ENCODE measurements around the gene HNF4A.

Gene HNF4A

DNA sequence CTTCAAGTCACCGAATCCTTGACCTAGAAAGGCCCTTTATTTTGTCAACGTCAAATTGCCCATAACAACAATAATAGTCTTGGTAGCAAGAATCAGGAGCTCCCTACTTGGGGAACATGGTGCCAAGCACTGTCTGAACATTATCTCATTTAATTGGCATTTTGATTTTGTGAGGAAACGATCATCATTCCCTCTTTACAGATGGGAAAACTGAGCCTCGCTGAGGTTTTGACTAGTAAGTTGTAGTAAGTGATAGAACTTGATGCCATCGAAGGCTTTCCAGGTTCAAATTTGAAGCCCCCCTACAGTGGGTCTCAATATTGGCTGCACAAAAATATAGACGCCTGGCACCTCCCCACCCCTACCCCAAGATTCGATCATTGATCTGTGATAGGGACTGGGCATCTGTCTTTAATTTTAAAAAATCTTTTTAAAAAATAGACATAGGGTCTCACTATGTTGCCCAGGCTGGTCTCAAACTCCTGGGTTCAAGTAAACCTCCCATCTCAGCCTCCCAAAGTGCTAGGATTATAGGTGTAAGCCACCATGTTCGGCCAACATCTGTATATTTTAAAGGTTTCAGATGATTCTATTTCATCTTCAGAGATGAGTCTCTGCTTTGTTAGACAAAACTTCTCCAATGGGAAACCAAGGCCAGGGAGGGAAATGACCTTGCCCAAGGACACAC is 36.7 kb downstream of the HNF4A start:
- H3K4me3 ChIP-seq (ENCODE audit: low read depth, low read length): no peak overlapping the region
- TF ChIP-seq, protein P1, sequence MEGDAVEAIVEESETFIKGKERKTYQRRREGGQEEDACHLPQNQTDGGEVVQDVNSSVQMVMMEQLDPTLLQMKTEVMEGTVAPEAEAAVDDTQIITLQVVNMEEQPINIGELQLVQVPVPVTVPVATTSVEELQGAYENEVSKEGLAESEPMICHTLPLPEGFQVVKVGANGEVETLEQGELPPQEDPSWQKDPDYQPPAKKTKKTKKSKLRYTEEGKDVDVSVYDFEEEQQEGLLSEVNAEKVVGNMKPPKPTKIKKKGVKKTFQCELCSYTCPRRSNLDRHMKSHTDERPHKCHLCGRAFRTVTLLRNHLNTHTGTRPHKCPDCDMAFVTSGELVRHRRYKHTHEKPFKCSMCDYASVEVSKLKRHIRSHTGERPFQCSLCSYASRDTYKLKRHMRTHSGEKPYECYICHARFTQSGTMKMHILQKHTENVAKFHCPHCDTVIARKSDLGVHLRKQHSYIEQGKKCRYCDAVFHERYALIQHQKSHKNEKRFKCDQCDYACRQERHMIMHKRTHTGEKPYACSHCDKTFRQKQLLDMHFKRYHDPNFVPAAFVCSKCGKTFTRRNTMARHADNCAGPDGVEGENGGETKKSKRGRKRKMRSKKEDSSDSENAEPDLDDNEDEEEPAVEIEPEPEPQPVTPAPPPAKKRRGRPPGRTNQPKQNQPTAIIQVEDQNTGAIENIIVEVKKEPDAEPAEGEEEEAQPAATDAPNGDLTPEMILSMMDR (IDR thresholded peaks at IDR 0.05; ENCODE audit: low read depth, low read length, missing control alignments): no peak
- no peak for DNase-seq (ENCODE audit: low read depth)

DNA sequence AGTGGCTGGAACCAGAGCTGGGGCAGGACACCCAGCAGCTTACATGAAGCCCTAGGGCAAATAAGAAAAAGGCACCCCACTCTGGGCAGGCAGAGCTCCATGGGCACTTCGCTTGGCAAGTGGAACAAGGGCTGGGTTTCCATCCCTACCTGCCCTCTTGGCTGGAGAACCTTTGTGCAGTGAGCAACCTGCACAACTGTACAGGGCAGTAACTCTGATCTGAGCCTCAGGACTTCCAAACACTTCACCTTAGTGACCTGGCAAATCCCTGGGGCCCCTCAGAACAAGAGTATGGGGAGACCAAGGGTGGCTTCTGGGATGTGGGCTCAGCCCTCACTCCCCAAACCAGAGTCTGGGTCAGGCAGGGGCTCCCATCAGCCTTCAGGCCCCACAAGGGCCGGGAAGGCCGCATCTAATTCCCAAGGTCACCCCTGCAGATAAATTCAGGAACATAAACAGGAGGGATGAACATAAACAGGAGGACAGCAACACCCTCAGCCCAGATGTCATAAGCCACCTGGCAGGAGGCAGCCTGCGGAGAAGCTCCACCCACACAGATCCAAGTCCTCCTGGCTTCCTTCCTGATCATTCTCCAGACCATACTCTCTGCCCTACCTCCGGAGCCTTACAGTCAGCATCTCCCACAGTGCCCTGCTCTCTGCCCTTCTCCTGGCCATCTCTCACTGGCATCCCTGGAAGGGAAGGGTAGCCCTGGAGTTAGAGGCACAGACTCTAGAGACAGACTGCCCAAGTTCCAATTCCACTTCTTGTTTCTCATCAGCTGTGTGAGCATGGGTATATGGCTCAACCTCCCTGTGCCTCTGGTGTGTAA is 37.5 kb downstream of the HNF4A start:
- H3K4me3 ChIP-seq (ENCODE audit: low read depth, low read length): no peak overlapping the region
- DNase-seq (ENCODE audit: low read depth): no peak
- TF ChIP-seq, protein P1 (IDR thresholded peaks at IDR 0.05; ENCODE audit: low read depth, low read length, missing control alignments): no peak

DNA sequence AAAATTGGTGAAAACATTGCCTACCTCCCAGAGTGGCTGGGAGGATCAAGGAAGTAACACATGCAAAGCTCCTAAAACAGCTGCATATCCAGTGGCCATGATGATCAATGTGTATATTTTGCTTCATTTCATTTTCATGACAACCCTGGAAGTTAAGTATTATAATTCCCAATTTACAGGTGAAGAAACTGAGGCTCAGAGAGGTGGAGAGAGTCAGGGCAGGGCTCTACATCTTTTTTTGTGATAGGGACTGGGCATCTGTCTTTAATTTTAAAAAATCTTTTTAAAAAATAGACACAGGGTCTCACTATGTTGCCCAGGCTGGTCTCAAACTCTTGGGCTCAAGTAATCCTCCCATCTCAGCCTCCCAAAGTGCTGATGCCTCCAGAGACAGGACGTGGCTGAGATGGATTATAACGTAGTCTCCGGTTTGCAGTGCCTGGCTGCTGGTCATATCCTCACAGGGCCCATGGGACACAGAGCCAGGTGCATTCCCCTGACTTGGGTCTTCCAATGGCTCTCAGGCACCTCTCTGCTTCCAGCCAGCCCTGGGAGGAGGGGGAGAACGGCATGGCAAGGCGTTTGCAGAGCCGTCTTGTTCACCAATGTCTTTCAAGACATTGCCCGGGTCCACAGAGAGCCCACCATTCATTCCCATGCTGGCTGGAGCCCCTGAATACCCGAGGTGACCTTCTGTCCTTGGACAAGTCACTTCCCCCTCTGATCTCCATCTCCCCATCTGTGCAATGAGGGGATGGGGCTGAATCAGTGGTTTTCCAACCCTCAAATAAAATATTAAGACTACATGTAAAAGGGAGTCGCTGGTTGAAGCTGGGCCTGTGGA is 38.3 kb downstream of the HNF4A start:
- no peak for DNase-seq (ENCODE audit: low read depth)
- no peak overlapping the region for H3K4me3 ChIP-seq (ENCODE audit: low read depth, low read length)
- TF ChIP-seq, protein P1 (IDR thresholded peaks at IDR 0.05; ENCODE audit: low read depth, low read length, missing control alignments): no peak

DNA sequence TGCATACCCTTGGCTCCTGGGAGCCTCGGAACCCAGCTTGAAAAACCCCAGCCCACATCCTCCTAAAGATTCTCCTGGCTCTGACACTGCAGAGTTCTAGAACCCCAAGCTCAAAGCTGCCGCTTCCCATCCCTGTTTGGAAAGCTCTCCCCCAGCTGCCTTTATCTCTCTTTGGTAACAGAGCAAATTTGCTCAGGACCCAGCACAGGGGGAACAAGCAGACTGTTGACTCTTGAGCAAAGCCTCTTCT is 38.9 kb downstream of the HNF4A start:
- no peak for DNase-seq (ENCODE audit: low read depth)
- TF ChIP-seq, protein P1 (IDR thresholded peaks at IDR 0.05; ENCODE audit: low read depth, low read length, missing control alignments): no peak
- H3K4me3 ChIP-seq (ENCODE audit: low read depth, low read length): no peak overlapping the region

DNA sequence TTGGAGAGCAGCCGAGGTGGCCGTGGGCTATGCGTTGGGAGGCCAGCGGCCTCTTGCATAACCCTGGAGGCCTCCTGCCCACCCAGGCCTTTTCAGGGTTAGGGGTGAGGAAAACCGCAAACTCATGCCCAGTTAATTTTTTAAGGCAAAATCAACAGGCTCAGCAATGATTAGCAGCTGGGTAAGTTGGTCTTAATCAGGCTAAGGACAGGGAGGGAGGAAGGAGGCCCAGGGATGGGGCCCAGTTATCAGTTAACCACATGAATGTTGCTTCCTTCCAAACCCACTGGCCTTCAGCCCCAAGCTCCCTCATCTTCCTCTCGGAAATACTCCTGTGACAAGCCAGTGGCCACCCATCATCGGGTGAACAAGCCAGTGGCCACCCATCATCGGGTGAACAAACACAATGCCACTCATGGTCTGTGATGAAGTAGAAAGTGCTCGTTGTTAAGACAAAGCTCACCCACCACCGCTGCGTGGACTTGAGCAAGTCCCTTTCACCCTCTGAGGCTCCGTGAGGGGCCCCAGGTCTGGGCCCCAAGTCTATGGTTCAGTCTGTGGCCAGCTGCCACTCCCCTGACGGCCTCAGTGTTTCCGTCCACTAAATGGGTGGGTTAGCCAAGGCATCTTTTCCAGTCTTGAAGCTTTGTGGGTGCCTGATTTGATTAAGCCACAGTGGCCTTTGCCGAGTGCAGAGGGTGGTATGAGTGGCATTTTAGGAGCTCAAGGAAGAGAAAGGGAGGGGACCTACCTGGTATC is 39.4 kb downstream of the HNF4A start:
- DNase-seq (ENCODE audit: low read depth): no peak
- no peak overlapping the region for H3K4me3 ChIP-seq (ENCODE audit: low read depth, low read length)
- TF ChIP-seq, protein P1 (IDR thresholded peaks at IDR 0.05; ENCODE audit: low read depth, low read length, missing control alignments): no peak

DNA sequence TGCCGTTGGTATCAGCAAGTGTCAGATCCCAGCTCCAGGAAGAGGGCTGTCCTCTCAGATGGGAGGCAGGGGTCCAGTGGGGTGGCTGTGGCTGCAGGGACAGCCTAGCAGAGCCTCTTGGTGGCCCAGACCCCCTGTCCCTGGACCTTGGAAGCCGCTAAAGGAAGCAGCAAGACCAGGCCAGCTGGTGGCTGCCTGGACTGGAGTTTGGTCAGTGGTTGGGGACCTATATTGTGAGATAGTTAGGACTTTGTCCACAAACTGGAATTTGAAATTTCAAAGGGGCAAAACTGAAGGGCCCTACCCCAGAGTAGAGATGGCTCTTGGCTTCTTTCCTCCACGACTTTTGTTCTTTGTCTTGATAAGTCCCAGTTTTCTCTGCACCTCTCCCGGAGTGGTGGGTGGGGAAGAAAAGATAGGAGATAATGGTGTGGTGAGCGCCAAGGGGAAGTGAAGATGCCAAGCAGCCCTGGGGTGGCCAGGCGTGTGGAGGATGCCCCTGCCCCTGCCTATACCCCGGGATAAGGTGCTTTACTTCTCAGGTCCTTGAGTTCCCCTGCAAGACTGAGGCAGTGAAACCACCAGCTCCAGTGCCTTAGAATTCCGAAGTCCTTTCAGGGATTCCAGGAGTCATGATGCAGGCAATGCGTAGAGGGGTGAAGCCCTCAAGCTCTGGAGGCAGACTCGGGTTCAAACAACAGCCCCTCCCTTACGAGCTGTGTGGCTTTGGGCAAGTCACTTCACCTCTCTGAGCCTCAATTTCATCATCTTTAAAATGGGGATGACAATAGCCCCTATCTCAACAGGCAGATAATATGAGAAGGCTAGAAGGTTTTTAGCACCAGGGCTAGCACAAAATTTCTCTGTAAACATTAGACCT is 40.2 kb downstream of the HNF4A start:
- TF ChIP-seq, protein P1 (IDR thresholded peaks at IDR 0.05; ENCODE audit: low read depth, low read length, missing control alignments): no peak
- no peak for DNase-seq (ENCODE audit: low read depth)
- no peak overlapping the region for H3K4me3 ChIP-seq (ENCODE audit: low read depth, low read length)
